HepG2 (cell line): Measurements from ENCODE around the gene RTP5. TPM values are rescaled to one million over a fixed set of nuclear protein-coding genes. Genes with fewer than 3 reads are reported as not detected.

ENCODE experiments used
- ATF7 ChIP-seq, 2 experiments: fragments of 450-650 bp in 1 of 2; sonication (generic) in 1 of 2; formaldehyde crosslinking in 1 of 2; IDR thresholded peaks; 2 replicates each; pipeline versions ENCODE4 v1.4.0 to v1.6.1; 2016 to 2020; ENCODE audit warnings: antibody characterized with exemption in 1 of 2, mild to moderate bottlenecking in 1 of 2, missing genetic modification reagents in 1 of 2
- CHD4 ChIP-seq: fragments of 200-600 bp; sonication (generic); IDR thresholded peaks from 2 replicates; pipeline ENCODE4 v1.7.0; 2017; ENCODE audit warnings: mild to moderate bottlenecking, low read length, borderline replicate concordance
- EHMT2 ChIP-seq: fragments of 200-600 bp; sonication (generic); IDR thresholded peaks from 2 replicates; pipeline ENCODE4 v1.7.0; 2017; ENCODE audit warnings: antibody characterized with exemption, low read depth, low read length, borderline replicate concordance
- FOXC1 ChIP-seq: sonication (generic); formaldehyde crosslinking; IDR thresholded peaks from 2 replicates; pipeline ENCODE4 v1.8.0; 2022; ENCODE audit warnings: mild to moderate bottlenecking, missing genetic modification reagents, borderline replicate concordance
- FOXK1 ChIP-seq: sonication (generic); formaldehyde crosslinking; IDR thresholded peaks from 2 replicates; pipeline ENCODE4 v1.4.0; 2020; ENCODE audit warnings: low read depth, missing genetic modification reagents, borderline replicate concordance
- FOXK2 ChIP-seq: fragments of 450-650 bp; IDR thresholded peaks from 2 replicates; pipeline ENCODE4 v1.6.1; 2016
- HES4 ChIP-seq: sonication (generic); formaldehyde crosslinking; IDR thresholded peaks from 2 replicates; pipeline ENCODE4 v1.9.0; 2021; ENCODE audit warnings: mild to moderate bottlenecking, missing genetic modification reagents, borderline replicate concordance
- HNRNPLL ChIP-seq: fragments of 200-400 bp; formaldehyde crosslinking; IDR thresholded peaks from 2 replicates; pipeline ENCODE4 v1.6.1; 2017; ENCODE audit warnings: mild to moderate bottlenecking, low read depth, low read length; ENCODE audit not compliant: poor library complexity, severe bottlenecking
- HOXA3 ChIP-seq: sonication (generic); formaldehyde crosslinking; IDR thresholded peaks from 2 replicates; pipeline ENCODE4 v1.5.0; 2020; ENCODE audit warnings: missing genetic modification reagents
- JUN ChIP-seq: sonication (generic); formaldehyde crosslinking; IDR thresholded peaks from 2 replicates; pipeline ENCODE4 v1.4.0; 2020; ENCODE audit warnings: mild to moderate bottlenecking, missing genetic modification reagents
- KAT7 ChIP-seq: IDR thresholded peaks from 2 replicates; pipeline ENCODE4 v1.6.1; 2018; ENCODE audit warnings: borderline replicate concordance, missing compliant biosample characterization
- MTF2 ChIP-seq: sonication (generic); formaldehyde crosslinking; IDR thresholded peaks from 2 replicates; pipeline ENCODE4 v1.5.0; 2020; ENCODE audit warnings: missing genetic modification reagents, borderline replicate concordance
- MXD3 ChIP-seq: IDR thresholded peaks from 2 replicates; pipeline ENCODE4 v1.6.1; 2016; ENCODE audit warnings: mild to moderate bottlenecking, missing biosample characterization, missing genetic modification reagents
- NR2F2 ChIP-seq: IDR thresholded peaks from 2 replicates; pipeline ENCODE4 v1.6.1; 2012; ENCODE audit warnings: low read depth, inconsistent platforms, borderline replicate concordance
- PAF1 ChIP-seq: IDR thresholded peaks from 2 replicates; pipeline ENCODE4 v1.6.1; 2016; ENCODE audit warnings: missing genetic modification reagents, missing compliant biosample characterization
- RARG ChIP-seq: sonication (generic); formaldehyde crosslinking; IDR thresholded peaks from 2 replicates; pipeline ENCODE4 v1.4.0; 2020; ENCODE audit warnings: low read depth, mild to moderate bottlenecking, missing genetic modification reagents
- XBP1 ChIP-seq: sonication (generic); formaldehyde crosslinking; IDR thresholded peaks from 2 replicates; pipeline ENCODE4 v1.5.0; 2020; ENCODE audit warnings: missing genetic modification reagents
- ZFX ChIP-seq: sonication (generic); formaldehyde crosslinking; IDR thresholded peaks from 2 replicates; pipeline ENCODE4 v1.4.0; 2020; ENCODE audit warnings: mild to moderate bottlenecking, low read depth, missing genetic modification reagents, moderate library complexity
- ZFY ChIP-seq: sonication (generic); formaldehyde crosslinking; IDR thresholded peaks from 2 replicates; pipeline ENCODE4 v1.4.0; 2020; ENCODE audit warnings: missing genetic modification reagents
- ZNF230 ChIP-seq: sonication (generic); formaldehyde crosslinking; IDR thresholded peaks from 2 replicates; pipeline ENCODE4 v1.4.0; 2020; ENCODE audit warnings: mild to moderate bottlenecking, missing genetic modification reagents
- ZNF350 ChIP-seq: sonication (generic); formaldehyde crosslinking; IDR thresholded peaks from 2 replicates; pipeline ENCODE4 v1.4.0; 2020; ENCODE audit warnings: mild to moderate bottlenecking, low read depth, missing genetic modification reagents, borderline replicate concordance
- ZNF530 ChIP-seq: sonication (generic); formaldehyde crosslinking; IDR thresholded peaks from 2 replicates; pipeline ENCODE4 v1.5.0; 2020; ENCODE audit warnings: low read depth, mild to moderate bottlenecking, missing genetic modification reagents
- ZNF556 ChIP-seq: sonication (generic); formaldehyde crosslinking; IDR thresholded peaks from 2 replicates; pipeline ENCODE4 v1.4.0; 2020; ENCODE audit warnings: mild to moderate bottlenecking, missing genetic modification reagents, borderline replicate concordance
- ZNF710 ChIP-seq: sonication (generic); formaldehyde crosslinking; IDR thresholded peaks from 2 replicates; pipeline ENCODE4 v1.5.0; 2020; ENCODE audit warnings: mild to moderate bottlenecking, missing genetic modification reagents, borderline replicate concordance
- ZNF777 ChIP-seq: sonication (generic); formaldehyde crosslinking; IDR thresholded peaks from 2 replicates; pipeline ENCODE4 v1.4.0; 2020; ENCODE audit warnings: missing genetic modification reagents
- ZNF800 ChIP-seq: sonication (generic); formaldehyde crosslinking; IDR thresholded peaks from 2 replicates; pipeline ENCODE4 v1.4.0; 2020; ENCODE audit warnings: missing genetic modification reagents
- ZSCAN29 ChIP-seq: sonication (generic); formaldehyde crosslinking; conservative IDR thresholded peaks from 2 replicates; pipeline ENCODE4 v1.4.0; 2020; ENCODE audit warnings: mild to moderate bottlenecking, missing genetic modification reagents
- polyA plus RNA-seq, 8 experiments: library from polyadenylated mRNA; depleted of rRNA in 3 of 8; stranded (reverse) in 7 of 8; unstranded in 1 of 8; fragments of >200 nt; fragmentation: Illumina TruSeq in 4 of 8; extraction: Trizol in 4 of 8; gene quantifications; 2 replicates each; pipeline versions ENCODE4 v1.2.1 to v1.2.3, GENCODE V29; 2011 to 2016; ENCODE audit warnings: low read depth in 4 of 8, missing spikeins in 1 of 8, mixed read lengths in 1 of 8; ENCODE audit not compliant: insufficient read depth in 1 of 8
- total RNA-seq, 5 experiments: library from RNA; depleted of rRNA; stranded (reverse); fragments of >200 nt; fragmentation: Illumina TruSeq; extraction: Trizol; gene quantifications; 2 replicates each; pipeline ENCODE4 v1.2.3, GENCODE V29; 2016; ENCODE audit warnings: low read depth in 1 of 5

RTP5 gene
- total and polyA plus RNA-seq, 2 of the 13 experiments (the other 11 are each of a cell fraction or from before 2014, with no cell fraction given): not detected

GRCh38 chr2:241849616-241850543, 19.6 kb upstream of the RTP5 start (continued):
- TF ChIP-seq ZNF777 (CRISPR knock-in tag) (no peak), JUN (CRISPR knock-in tag) (no peak), MXD3 (no peak), PAF1 (CRISPR knock-in tag) (no peak), FOXC1 (CRISPR knock-in tag) (no peak), XBP1 (CRISPR knock-in tag) (no peak), NR2F2 (no peak), HNRNPLL (no peak), MTF2 (CRISPR knock-in tag) (no peak), ZNF530 (no peak), ZFX (CRISPR knock-in tag) (peak; percentile 64), ATF7 (IDR thresholded peaks at IDR 0.05) (no peak), ATF7 (CRISPR knock-in tag; IDR thresholded peaks at IDR 0.05) (no peak), FOXK2 (no peak), ZNF350 (CRISPR knock-in tag) (no peak), ZNF230 (CRISPR knock-in tag) (no peak), HES4 (CRISPR knock-in tag) (no peak), ZSCAN29 (CRISPR knock-in tag) (no peak), CHD4 (no peak), ZNF556 (CRISPR knock-in tag) (no peak), RARG (no peak), ZNF710 (CRISPR knock-in tag) (no peak), HOXA3 (CRISPR knock-in tag) (no peak), EHMT2 (no peak), ZFY (peak; percentile 53), FOXK1 (CRISPR knock-in tag) (no peak), ZNF800 (CRISPR knock-in tag) (0 out of 2 replicates have a peak, but pooled peaks have one; percentile 39), KAT7 (CRISPR knock-in tag) (no peak)
